GM21390 (cell line): ENCODE data around the gene CAPS.
"Not testable (repeated sequence)": the region's sequence is repeated elsewhere in the genome, so short reads cannot be mapped to it uniquely, and the experiment has no call there.

Source experiments
- ATAC-seq: cut with Tn5 transposase; IDR thresholded peaks from one replicate; pipeline ENCODE4 v1.9.1; 2021; ENCODE audit not compliant: unreplicated experiment

The CAPS gene

DNA sequence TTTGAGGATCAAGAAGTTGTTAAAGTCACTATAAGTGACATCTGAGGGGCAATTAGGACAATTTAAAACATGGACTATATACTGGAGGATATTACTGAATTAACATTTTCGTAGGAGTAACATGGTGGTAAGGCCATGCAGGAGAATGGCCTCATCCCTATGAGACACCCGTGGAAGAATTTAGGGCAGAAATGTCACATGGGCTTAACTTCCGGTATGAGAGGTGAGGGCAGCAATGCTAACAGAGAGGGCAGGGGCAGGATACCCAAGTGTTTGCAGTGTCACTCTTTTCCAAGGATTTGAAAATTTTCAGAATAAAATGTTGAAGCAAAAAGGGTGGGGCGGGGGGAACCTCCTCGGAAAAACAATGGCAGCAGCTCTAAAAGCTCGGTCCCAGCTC, 40.2 kb downstream of the CAPS start:
- ATAC-seq = no peak

DNA sequence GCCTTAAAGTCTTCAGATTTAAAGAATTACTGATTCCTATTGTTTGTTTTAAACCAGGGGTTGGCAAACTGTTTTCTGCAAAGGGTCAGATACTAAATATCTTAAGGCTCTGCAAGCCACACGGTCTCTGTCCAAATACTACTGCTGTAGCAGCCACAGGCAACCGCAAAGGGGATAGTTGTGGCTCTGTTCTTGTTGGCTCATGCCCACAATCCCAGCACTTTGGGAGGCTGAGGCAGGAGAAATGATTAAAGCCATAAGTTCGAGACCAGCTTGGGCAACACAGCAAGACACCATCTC, 41.5 kb downstream of the CAPS start:
- ATAC-seq = no peak

DNA sequence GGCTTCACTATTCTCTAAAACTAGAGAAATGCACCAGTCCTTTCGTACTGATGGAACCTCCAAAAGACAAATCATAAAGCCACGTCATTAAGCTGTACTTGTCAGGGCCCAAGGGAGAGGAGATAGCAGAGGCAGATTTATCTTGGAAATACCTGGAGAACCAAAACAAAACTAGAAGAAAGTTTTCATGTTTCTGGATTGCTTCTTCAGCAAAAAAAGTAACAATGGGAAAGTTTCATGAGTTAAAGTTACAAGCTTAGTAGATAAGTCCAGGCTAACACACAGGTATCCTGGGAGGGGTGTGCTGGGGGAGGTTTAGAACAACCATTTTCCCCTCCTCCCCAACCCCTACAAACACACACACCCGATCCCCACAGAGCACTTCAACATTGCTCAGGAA, 42.3 kb downstream of the CAPS start:
- ATAC-seq = no peak

DNA sequence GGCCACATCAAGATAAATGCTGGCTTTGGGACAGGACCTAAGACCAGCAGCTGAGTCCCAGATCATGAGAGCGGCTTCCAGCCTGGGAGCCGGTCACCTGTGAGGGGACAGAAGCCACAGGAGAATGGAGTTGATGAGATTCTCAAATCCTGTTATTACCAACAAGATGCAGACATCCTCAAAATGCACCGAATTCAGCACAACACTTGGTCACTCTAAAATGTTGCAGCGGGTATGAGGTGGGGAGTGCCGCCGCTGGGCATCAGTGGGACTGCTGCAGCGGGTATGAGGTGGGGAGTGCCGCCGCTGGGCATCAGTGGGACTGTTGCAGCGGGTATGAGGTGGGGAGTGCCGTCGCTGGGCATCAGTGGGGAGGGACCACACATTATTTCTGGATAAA, 42.7 kb downstream of the CAPS start:
- ATAC-seq = no peak

DNA sequence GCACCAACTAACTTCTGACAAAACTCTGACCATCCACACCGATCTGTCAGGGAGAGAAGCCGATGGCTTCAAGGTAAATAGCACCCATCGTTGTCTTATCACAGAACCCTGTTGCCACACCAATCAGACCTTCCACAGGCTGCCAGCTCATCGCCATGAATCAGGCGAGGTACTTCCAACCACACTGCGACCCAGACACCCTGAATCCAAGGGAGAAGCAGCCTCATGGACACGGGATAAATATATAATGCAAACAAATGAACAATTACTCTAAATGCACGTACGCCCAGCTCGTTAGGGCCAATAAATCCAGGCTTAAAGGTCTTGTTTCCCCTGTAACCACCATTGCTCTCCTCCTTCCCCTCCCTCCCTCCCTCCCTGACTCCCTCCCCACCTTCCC, 43.1 kb downstream of the CAPS start:
- no peak for ATAC-seq

DNA sequence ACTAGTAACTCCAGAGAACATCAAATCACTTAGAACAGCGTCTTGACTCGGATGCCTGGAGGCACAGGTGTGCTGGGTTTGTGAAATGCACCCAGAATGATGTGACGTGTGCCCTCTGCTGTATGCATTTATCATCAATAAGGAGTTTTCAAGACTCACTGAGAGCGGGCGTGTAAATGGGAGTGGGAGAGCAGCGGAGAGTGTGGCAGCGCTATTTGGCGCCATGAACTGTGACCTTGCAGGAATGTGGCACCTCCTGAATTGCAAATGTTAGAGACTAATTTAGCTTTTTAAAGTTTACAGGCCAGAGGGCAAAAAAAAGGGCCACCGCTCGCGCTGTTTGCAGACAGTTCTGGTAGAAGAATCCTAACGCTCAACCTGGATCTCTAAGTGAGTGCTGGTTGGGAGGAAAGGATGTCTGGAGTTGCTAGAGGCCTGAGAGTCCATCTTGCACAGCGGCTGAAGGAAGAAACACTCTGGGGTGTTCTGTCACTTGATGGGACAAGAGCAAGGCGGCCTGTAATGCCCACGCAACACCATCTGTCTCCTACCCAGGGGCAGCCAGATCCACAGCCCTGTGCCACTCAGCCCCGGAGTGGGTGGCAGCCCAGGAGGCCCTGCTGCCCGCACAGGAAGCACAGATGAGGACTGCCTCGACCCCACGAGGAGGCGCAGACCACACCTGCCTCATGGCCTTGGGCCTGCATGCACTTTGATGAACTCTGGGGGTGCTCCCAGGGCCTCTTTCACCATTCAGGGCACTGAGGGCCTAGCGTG, 44.2 kb downstream of the CAPS start:
- no peak for ATAC-seq

DNA sequence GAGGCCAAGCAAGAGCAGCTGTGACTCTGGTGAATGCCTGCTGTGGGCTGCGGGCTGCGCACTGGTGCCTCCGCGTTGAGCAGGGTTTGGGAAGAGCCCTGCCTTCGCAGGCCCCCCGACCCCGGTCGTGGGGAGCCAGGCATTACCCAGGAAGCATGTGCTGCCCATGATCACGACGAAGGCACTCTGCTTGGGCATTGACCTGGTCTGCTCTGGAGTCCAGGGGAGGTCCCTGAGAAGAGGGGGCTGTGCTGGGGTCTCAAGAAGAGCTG, 44.7 kb downstream of the CAPS start:
- ATAC-seq = no peak

DNA sequence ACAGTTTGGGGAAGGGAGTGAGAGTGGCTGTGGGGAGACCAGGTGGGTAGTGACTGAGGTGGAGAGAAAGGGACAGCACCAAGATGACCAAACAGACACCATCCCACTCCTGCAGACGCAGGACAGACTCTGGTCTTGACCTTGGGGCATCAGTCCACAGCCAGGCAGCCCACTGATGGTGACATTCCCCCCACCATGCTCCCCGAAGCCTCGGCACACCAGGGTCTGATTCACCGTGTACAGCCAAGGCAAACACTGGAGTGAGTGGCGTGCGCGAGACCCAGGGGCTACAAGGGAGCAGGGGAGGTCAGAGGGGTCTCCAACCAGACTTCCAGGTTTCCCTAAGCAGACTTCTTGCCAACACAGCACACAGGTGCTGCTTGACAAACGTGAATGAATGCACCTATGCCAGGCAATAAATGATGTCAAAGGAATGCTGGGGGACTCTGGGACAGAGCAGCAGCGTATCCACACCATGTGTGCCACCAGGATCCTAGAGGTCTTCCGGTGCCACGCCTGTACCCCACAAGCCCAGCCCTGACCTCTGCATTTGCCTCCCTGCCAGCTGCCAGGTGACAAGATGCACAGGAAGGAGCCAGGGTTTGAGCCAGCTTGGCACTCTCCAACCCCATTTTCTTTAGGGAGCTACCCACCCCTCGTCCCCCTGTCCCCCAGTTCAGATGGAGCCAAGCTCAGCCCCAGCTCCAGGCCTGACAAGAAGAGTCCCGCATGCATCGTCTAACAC, 45.4 kb downstream of the CAPS start:
- ATAC-seq = no peak

DNA sequence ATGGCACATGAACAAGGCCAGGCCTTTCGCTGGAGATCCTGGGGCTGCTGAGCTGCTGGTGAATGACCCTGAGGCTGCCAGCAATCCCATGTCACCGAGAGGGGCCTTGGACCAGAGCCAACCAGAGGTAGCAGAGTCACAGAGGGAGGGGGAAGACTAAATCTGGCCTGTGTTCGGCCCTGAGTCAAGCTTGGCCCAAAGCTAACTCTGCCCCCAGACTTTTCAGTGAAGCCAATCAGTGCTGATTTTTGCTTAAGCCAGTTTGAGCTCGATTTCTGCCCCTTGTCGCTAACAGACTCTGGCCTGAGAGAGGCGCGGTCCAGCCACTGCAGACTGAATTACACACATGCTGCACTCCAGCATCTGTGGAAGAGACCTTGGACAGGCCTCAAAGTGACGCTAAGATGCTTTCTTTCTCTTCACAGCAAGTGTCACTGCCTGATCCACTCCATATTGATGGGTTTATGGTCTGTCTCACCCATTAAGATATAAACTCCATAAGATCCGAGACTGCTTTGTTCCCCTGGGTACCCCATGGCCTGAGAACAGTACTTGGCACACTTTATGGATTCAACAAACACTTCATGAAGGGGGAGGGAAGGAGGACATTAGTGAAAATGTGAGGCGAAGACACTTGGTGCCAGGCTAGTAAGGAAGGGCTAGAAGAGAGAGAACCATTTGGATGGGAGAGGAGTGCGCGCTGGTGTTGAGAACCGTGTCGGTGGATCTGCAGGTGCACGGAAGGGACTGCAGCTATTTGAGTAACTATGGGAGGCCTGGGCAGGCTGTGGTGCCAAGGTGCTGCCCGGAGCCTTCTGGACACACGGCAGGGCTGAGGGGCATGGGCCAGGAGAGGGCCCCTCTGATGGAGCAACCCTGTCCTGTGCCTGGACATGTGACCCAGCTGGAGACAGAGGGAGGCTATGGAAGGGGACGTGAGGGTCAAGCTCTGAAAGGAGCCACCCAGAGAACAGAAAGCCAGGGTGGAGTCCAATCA, 46.2 kb downstream of the CAPS start:
- no peak for ATAC-seq

DNA sequence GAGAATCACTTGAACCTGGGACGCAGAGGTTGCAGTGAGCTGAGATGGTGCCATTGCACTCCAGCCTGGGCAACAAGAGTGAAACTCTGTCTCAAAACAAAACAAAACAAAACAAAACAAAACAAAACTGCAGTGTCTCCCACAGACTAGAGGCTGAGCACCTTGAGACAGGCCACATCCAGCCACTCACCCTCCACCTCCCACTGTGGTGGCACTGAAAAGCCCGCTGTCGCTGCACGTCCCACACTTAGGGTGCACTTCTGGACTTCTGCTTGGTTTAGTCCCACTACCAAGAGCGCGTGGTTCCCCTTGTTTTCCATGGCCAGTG, 47.6 kb downstream of the CAPS start:
- ATAC-seq = not testable (repeated sequence)

DNA sequence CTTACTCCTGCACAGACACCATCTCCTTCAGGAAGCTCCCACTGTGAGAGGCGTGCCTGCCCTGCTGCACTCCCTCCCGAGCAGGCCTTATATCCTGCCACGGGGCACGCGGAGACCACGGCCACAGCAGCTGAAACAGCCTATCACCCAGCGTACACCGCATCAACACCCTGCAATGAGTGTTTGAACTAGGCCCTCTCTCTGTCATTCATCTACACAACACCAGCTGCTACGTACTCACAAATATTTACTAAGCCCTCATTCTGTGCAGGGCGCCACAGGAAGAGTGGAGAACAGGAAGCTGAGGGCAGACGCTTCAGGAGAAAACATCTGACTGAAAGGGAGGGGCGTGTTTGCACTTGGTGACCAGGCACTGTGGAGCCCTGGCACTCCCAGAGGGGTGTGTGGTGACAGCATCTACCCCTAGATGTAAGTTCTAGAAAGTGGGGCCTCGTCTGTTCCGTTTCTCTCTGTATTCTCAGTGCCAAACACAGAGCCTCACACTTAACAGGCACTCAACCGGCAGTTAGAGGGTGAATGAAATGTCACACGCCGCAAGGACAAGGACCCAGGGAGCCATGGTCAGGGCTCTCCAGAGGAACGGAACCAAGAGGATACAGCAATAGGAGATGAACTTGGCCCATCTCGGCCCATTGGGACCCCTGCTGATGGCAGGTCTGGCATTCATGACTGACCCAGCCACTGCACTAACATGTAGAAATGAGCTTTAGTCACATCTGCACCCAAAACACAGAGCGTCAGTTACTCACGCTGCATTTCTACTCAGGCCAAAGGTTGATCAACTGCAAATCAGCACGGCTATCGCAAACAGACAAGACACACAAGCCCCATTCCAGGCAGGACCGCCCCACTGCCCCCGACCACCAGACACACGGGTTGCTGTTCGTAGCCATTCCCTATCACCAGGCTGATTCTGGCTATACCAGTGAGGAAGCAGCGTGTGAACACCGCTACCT, 48.2 kb downstream of the CAPS start:
- ATAC-seq = no peak

DNA sequence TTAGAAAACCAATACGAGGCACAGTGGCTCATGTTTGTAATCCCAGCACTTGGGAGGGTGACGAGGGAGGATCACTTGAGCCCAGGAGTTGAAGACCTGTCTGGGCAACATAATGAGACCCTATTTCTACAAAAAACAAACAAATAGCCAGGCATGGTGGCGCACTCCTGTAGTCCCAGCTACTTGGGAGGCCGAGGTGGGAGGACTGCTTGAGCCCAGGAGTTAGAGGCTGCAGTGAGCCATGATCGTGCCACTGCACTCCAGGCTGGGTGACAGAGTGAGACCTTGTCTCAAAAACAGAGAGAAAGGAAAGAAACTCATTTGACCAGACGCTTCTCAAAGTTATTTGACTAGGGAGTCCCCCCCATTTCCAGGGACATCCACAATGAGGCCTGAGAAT, 49.2 kb downstream of the CAPS start:
- not testable (repeated sequence) for ATAC-seq

DNA sequence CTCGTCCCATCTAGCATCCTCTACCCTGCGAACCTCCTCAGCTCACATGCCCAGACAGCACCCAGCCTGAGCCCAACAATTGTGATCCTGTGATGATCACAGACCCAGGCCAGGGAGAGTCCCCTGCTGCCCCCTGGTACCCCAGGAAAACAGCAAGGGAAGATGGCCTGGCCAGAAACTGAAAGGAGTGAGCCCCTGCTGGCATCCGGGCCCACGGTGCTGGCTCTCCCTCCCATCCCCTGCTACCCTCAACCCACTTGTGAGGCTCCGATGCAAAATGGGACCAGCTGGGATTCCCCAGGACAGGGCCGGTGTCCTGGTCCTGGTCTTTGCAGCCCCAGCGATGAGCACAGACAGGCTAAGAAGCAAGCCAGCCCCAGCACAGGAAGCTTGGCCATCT, 49.8 kb downstream of the CAPS start:
- ATAC-seq = no peak

DNA sequence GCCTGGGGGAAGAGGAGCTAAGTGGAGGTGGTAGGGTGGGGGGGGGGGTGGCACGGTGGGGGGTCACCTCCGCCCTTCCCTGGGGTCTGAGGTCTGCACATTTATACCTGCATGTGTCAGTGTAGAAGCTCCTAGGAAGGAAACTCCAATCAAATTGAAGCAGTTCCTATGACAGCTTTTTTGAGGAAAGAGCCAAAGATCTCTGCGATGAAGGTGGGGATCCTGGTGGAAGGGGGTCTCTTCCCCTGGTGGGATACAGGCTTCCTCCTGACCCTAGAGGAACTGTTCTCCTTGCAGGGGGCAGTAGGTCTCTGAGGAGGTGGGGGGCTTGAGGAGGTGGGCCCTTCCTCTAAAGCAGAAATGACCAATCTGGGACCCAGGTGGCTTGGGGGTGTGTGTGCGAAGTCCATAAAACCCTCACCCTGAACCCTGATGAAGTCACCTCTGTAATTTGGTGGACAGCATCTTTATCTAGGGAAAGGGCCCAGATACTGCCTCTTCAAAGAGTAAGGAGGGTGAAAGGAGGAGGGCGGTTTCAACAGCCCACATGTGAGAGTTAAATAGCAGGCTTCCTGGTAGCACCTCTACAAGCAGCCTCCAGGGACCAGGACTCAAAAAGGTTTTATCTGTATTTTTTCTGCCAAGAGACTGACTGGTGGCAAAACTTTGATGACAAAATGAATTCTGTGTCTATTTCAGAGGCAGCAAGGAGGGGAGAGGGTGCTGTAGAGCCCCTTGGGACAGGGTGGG, 50.9 kb downstream of the CAPS start:
- no peak for ATAC-seq
